ENCODE measurements around the gene CEBPA. TPM values are rescaled to one million over a fixed set of nuclear protein-coding genes. Genes with fewer than 3 reads are reported as not detected.
A peak's percentile ranks its signal among the peaks of the same experiment; 100 is the strongest.

The CEBPA gene
- total RNA-seq, 4 donors from 2014 or later: 12.9 to 31.0 (median 17.4) TPM

DNA sequence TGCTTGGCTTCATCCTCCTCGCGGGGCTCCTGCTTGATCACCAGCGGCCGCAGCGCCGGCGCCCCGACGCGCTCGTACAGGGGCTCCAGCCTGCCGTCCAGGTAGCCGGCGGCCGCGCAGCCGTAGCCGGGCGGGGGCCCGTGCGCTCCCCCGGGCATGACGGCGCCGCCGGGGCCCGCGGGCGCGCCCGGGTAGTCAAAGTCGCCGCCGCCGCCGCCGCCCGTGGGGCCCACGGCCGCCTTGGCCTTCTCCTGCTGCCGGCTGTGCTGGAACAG, 497 bp downstream of the CEBPA start:
- H3K4me1 ChIP-seq: peaks cover 26 to 39% of the 10 kb centered on the region in 2 donors
- H3K9me3 ChIP-seq: no peaks in the 10 kb centered on the region
- no peaks in the 10 kb centered on the region for H3K27me3 ChIP-seq
- no peaks in the 10 kb centered on the region for H3K36me3 ChIP-seq
- intact Hi-C loops (cut with DNase I): no loop called here
- DNase-seq: peak in 1 of 2 donors; percentile 30
- TF ChIP-seq POLR2A (IDR thresholded peaks at IDR 0.05): no peak
- no peak for TF ChIP-seq CTCF (IDR thresholded peaks at IDR 0.05)
- H3K27ac ChIP-seq: peak overlapping the region in 1 of 3 donors; percentile 41
- H3K4me3 ChIP-seq (replicated peaks in 1 of 3): peak overlapping the region in 2 of 3 donors; percentile 46 to 59
- WGBS, 2 donors: no CpG with 5 or more reads among the region's 41 CpGs

GRCh38 chr19:33301144-33301899, 1.0 kb downstream of the CEBPA start:
- Histone ChIP-seq H3K36me3 (no peaks in the 10 kb centered on the region), H3K9me3 (no peaks in the 10 kb centered on the region), H3K4me3 (replicated peaks in 1 of 3) (peak overlapping the region in 2 of 3 donors; percentile 35 to 46), H3K27ac (no peak overlapping the region), H3K27me3 (no peaks in the 10 kb centered on the region), H3K4me1 (peaks cover 26 to 38% of the 10 kb centered on the region in 2 donors)
- 0 to 1% methylated on average over 7 to 37 of the region's 91 CpGs for WGBS, 2 donors
- intact Hi-C loops (cut with DNase I): no loop called here
- TF ChIP-seq CTCF (IDR thresholded peaks at IDR 0.05) (no peak), POLR2A (IDR thresholded peaks at IDR 0.05) (no peak)
- peak; percentile 50 to 58 for DNase-seq

GRCh38 chr19:33300894-33301143, 1.5 kb downstream of the CEBPA start:
- Histone ChIP-seq H3K27me3 (no peaks in the 10 kb centered on the region), H3K9me3 (no peaks in the 10 kb centered on the region), H3K27ac (no peak overlapping the region), H3K4me3 (replicated peaks in 1 of 3) (peak overlapping the region in 2 of 3 donors; percentile 35 to 46), H3K4me1 (peaks cover 26 to 38% of the 10 kb centered on the region in 2 donors), H3K36me3 (no peaks in the 10 kb centered on the region)
- TF ChIP-seq POLR2A (IDR thresholded peaks at IDR 0.05): no peak
- no peak for TF ChIP-seq CTCF (IDR thresholded peaks at IDR 0.05)
- WGBS, 2 donors: 10 to 16% methylated on average over 6 to 7 of the region's 7 CpGs
- intact Hi-C loops (cut with DNase I): no loop called here
- DNase-seq: no peak

- TF ChIP-seq POLR2A (IDR thresholded peaks at IDR 0.05) (no peak), CTCF (IDR thresholded peaks at IDR 0.05) (no peak)
- Histone ChIP-seq H3K27me3 (no peaks in the 10 kb centered on the region), H3K9me3 (no peaks in the 10 kb centered on the region), H3K36me3 (no peaks in the 10 kb centered on the region), H3K4me1 (peaks cover 26 to 36% of the 10 kb centered on the region in 2 donors), H3K4me3 (replicated peaks in 1 of 3) (peak overlapping the region in 1 of 3 donors; percentile 46), H3K27ac (no peak overlapping the region)
- DNase-seq: no peak
- intact Hi-C loops (cut with DNase I): no loop called here
- WGBS, 2 donors: 38% methylated on average over 13 to 25 of the region's 25 CpGs
Observed at GRCh38 chr19:33300009-33300893, 2.1 kb downstream of the CEBPA start.
